ENCODE results near the gene FIS1. TPM values are rescaled to one million over a fixed set of nuclear protein-coding genes. Genes with fewer than 3 reads are reported as not detected.

Gene FIS1
- total RNA-seq, 1 experiment from 2014 or later, result 124 TPM

DNA sequence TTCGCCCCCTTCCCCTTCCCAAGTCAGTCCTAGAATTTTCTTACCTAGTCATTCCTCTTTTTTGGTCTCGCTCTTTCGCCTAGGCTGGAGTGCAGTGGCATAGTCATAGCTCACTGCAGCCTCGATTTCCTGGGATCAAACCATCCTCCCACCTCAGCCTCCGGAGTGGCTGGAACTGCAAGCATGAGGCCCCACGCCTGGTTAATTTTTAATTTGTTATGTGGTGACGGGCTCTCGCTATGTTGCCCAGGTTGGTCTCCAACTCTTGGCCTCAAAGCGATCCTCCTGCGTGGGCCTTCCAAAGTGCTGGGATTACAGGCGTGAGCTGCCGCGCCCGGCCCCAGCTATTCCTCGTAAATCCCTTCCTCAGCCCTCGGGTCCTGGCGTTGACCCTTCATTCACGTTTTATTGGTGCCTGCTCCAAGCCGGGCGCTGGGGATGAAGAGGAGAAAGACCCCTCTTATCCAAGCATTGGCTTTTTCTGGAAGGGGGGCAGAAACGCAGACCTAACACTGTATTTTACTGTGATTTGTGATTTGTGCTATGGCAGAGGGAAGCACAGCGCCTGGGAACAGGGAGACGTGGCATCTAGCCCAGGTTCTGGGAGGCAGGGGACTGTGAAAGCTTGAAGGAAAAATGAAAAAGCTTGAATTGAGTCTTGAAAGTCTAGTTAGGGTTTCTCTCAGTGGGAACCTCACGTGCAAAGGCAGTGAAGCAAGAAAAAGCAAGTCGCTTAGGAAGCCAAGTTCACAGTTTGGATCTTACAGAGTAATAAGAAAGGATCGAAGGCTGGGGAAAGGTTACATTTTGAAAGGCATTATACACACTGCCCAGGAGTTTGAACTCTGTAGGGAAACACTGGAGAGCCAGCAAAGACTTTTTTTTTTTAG is 26.4 kb downstream of the FIS1 start:
- Histone ChIP-seq H3K27ac (ENCODE audit: insufficient read length, low read depth, low read length) (no peak overlapping the region), H2BK15ac (ENCODE audit: low read depth, low read length) (no peak overlapping the region), H2BK12ac (ENCODE audit: insufficient read length, low read depth, low read length) (no peak overlapping the region), H3K4me2 (ENCODE audit: insufficient read depth, insufficient read length, low read length) (peak overlapping the region; percentile 50), H4K5ac (ENCODE audit: insufficient read length, low read depth, low read length) (no peak overlapping the region), H4K20me1 (ENCODE audit: control insufficient read depth, insufficient read depth, insufficient read length) (no peaks in the 10 kb centered on the region), H3K9ac (ENCODE audit: extremely low read depth, insufficient read length, low read length) (peak overlapping the region; percentile 71), H2BK20ac (ENCODE audit: low read depth, low read length, poor library complexity, severe bottlenecking) (no peak overlapping the region), H3K4ac (ENCODE audit: low read depth, low read length) (no peak overlapping the region), H3K79me2 (ENCODE audit: insufficient read depth, low read length) (no peaks in the 10 kb centered on the region), H3K9me3 (ENCODE audit: control insufficient read depth, low read depth, low read length) (no peaks in the 10 kb centered on the region), H3K56ac (ENCODE audit: insufficient read length, low read depth, low read length) (no peak overlapping the region), H2BK5ac (ENCODE audit: insufficient read length, low read length) (no peak overlapping the region), H2BK120ac (ENCODE audit: low read depth, low read length, poor library complexity, severe bottlenecking) (no peak overlapping the region), H3K23me2 (ENCODE audit: insufficient read length, low read depth, low read length, poor library complexity, severe bottlenecking) (peaks cover 7% of the 10 kb centered on the region), H4K91ac (ENCODE audit: insufficient read length, low read depth, low read length) (no peak overlapping the region), H2AFZ (ENCODE audit: low read length) (no peak overlapping the region), H3K18ac (ENCODE audit: insufficient read length, low read depth, low read length) (no peak overlapping the region), H3K27me3 (ENCODE audit: insufficient read depth, low read length) (no peaks in the 10 kb centered on the region), H3K79me1 (ENCODE audit: insufficient read depth, low read depth, low read length, poor library complexity, severe bottlenecking) (no peaks in the 10 kb centered on the region), H2AK5ac (ENCODE audit: insufficient read length, low read length) (no peak overlapping the region), H3K14ac (ENCODE audit: insufficient read depth, low read length) (no peak overlapping the region), H3K4me1 (ENCODE audit: insufficient read depth, low read length) (peaks cover 3% of the 10 kb centered on the region; the same call in 1 of the 2 replicates), H4K8ac (replicated peaks; ENCODE audit: insufficient read length, low read depth, low read length) (no peak overlapping the region), H3T11ph (ENCODE audit: low read length) (no peak overlapping the region), H3K23ac (ENCODE audit: insufficient read length, low read depth, low read length) (no peak overlapping the region)
- no peaks in the 10 kb centered on the region; the same call in 1 of the 2 replicates for H3K27me3 Mint-ChIP-seq (ENCODE audit: low read depth)
- H3K4me3 Mint-ChIP-seq, result peak overlapping the region; percentile 96 to 99
- peaks cover 10 to 38% (median 19%) of the 10 kb centered on the region in 3 experiments for H3K36me3 Mint-ChIP-seq (ENCODE audit: insufficient read depth in 1 of 3, low read depth in 3 of 3)
- H3K4me1 Mint-ChIP-seq, result peaks cover 19 to 23% of the 10 kb centered on the region in 2 experiments
- WGBS (ENCODE audit: extremely low coverage, insufficient read length, low lambda C conversion rate), result no CpG with 5 or more reads among the region's 26 CpGs
- H3K27ac Mint-ChIP-seq, result peak overlapping the region; percentile 66 to 95 (median 80)
- DNase-seq, result no peak
- TF ChIP-seq, protein P1, sequence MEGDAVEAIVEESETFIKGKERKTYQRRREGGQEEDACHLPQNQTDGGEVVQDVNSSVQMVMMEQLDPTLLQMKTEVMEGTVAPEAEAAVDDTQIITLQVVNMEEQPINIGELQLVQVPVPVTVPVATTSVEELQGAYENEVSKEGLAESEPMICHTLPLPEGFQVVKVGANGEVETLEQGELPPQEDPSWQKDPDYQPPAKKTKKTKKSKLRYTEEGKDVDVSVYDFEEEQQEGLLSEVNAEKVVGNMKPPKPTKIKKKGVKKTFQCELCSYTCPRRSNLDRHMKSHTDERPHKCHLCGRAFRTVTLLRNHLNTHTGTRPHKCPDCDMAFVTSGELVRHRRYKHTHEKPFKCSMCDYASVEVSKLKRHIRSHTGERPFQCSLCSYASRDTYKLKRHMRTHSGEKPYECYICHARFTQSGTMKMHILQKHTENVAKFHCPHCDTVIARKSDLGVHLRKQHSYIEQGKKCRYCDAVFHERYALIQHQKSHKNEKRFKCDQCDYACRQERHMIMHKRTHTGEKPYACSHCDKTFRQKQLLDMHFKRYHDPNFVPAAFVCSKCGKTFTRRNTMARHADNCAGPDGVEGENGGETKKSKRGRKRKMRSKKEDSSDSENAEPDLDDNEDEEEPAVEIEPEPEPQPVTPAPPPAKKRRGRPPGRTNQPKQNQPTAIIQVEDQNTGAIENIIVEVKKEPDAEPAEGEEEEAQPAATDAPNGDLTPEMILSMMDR (conservative IDR thresholded peaks at IDR 0.05), result no peak
- no peaks in the 10 kb centered on the region for H3K9me3 Mint-ChIP-seq

Measured in H9 (cell line).